NB4 (cell line): ENCODE results near the gene GPR83.

Experiments used
- MYC ChIP-seq: IDR thresholded peaks from 2 replicates; pipeline ENCODE4 v1.6.1; 2011; ENCODE audit warnings: low read depth, low read length
- POLR2A ChIP-seq: IDR thresholded peaks from 2 replicates; pipeline ENCODE4 v1.6.1; 2011; ENCODE audit warnings: mild to moderate bottlenecking; ENCODE audit not compliant: insufficient read length; ENCODE audit errors: extremely low read depth
- TF ChIP-seq, protein P1 (sequence below): IDR thresholded peaks from 2 replicates; pipeline ENCODE4 v1.6.1; 2011; ENCODE audit warnings: low read depth, low read length
- TF ChIP-seq, protein P2 (sequence below): IDR thresholded peaks from one replicate; pipeline ENCODE4 v1.5.1; 2012; ENCODE audit warnings: low read depth, low read length

DNA sequence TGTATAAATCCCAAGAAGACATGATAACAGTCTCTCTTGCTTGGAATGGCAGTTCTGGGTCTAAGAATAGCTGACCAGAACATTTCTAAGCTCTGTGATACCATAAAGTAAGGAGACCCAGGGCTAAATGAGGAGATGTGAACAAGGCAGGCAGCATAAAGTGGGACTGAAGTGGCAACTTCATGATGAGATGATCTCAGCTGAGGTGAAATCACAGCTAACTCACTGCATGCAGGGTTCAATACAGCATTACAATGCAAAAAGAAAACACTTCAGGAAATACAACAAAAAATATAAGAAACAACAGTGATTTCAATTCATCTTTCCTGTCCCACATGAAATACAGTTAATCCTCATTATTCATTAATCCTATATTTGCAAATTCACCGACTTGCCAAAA lies 47.8 kb upstream of the GPR83 start:
- TF ChIP-seq, protein P1, sequence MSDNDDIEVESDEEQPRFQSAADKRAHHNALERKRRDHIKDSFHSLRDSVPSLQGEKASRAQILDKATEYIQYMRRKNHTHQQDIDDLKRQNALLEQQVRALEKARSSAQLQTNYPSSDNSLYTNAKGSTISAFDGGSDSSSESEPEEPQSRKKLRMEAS, result no peak
- TF ChIP-seq, protein P2, sequence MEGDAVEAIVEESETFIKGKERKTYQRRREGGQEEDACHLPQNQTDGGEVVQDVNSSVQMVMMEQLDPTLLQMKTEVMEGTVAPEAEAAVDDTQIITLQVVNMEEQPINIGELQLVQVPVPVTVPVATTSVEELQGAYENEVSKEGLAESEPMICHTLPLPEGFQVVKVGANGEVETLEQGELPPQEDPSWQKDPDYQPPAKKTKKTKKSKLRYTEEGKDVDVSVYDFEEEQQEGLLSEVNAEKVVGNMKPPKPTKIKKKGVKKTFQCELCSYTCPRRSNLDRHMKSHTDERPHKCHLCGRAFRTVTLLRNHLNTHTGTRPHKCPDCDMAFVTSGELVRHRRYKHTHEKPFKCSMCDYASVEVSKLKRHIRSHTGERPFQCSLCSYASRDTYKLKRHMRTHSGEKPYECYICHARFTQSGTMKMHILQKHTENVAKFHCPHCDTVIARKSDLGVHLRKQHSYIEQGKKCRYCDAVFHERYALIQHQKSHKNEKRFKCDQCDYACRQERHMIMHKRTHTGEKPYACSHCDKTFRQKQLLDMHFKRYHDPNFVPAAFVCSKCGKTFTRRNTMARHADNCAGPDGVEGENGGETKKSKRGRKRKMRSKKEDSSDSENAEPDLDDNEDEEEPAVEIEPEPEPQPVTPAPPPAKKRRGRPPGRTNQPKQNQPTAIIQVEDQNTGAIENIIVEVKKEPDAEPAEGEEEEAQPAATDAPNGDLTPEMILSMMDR, result no peak
- no peak for TF ChIP-seq POLR2A
- no peak for TF ChIP-seq MYC
